Esophagus (tissue), 2 donors: ENCODE measurements around the gene TCP10L. TPM values are rescaled to one million over a fixed set of nuclear protein-coding genes. Genes with fewer than 3 reads are reported as not detected.

Experiments
- H3K27ac ChIP-seq, 2 donors: one replicate each; pipeline ENCODE4 v1.5.1; 2013; ENCODE audit warnings: low read depth in 2 of 2, mild to moderate bottlenecking in 2 of 2, inconsistent platforms in 1 of 2, low read length in 1 of 2, moderate library complexity in 1 of 2
- H3K27me3 ChIP-seq, 2 donors: one replicate each; pipeline ENCODE4 v1.6.1; 2013; ENCODE audit warnings: low read length in 2 of 2, control low read depth in 1 of 2, mild to moderate bottlenecking in 1 of 2; ENCODE audit not compliant: insufficient read depth in 2 of 2, control insufficient read depth in 1 of 2
- H3K36me3 ChIP-seq, 2 donors: one replicate each; pipeline ENCODE4 v1.6.1; 2013; ENCODE audit warnings: low read length in 1 of 2; ENCODE audit not compliant: control insufficient read depth in 2 of 2, insufficient read depth in 2 of 2
- H3K4me1 ChIP-seq, 2 donors: one replicate each; pipeline ENCODE4 v1.6.1; 2013; ENCODE audit warnings: low read length in 1 of 2; ENCODE audit not compliant: control insufficient read depth in 2 of 2, insufficient read depth in 2 of 2
- H3K4me3 ChIP-seq, 2 donors: one replicate each; pipeline ENCODE4 v1.5.1; 2013; ENCODE audit warnings: low read length in 2 of 2, mild to moderate bottlenecking in 2 of 2, low read depth in 1 of 2, moderate library complexity in 1 of 2
- H3K9me3 ChIP-seq, 2 donors: one replicate each; pipeline ENCODE4 v1.6.1; 2013; ENCODE audit warnings: mild to moderate bottlenecking in 2 of 2, low read depth in 1 of 2, low read length in 1 of 2, moderate library complexity in 1 of 2; ENCODE audit not compliant: control insufficient read depth in 2 of 2, insufficient read depth in 1 of 2
- WGBS, 2 donors: extraction: QIAGEN DNeasy Blood & Tissue Kit; methylation state at CpG; one replicate each; pipeline ENCODE4 v1.1.7; 2013; 5-methylcytosine and 5-hydroxymethylcytosine counted together
- polyA plus RNA-seq, 2 donors: library from polyadenylated mRNA; stranded (reverse); fragments of 200-250 nt; gene quantifications; one replicate each; pipeline ENCODE4 v1.2.3, GENCODE V29; 2013
- donor health status: healthy with polysubstance abuse.
- donor health status: Bipolar disorder and iron deficiency.

The TCP10L gene
- polyA plus RNA-seq, 2 donors, result 0.15 to 0.67 TPM

- 50 to 61% methylated on average over 10 of the region's 10 CpGs for WGBS, 2 donors
- Histone ChIP-seq H3K4me1 (no peaks in the 10 kb centered on the region), H3K27ac (no peak overlapping the region), H3K4me3 (no peak overlapping the region), H3K36me3 (no peaks in the 10 kb centered on the region), H3K9me3 (no peaks in the 10 kb centered on the region), H3K27me3 (no peaks in the 10 kb centered on the region)
These were observed 7.7 kb upstream of the TCP10L start for GRCh38 chr21:32592929-32593502.

DNA sequence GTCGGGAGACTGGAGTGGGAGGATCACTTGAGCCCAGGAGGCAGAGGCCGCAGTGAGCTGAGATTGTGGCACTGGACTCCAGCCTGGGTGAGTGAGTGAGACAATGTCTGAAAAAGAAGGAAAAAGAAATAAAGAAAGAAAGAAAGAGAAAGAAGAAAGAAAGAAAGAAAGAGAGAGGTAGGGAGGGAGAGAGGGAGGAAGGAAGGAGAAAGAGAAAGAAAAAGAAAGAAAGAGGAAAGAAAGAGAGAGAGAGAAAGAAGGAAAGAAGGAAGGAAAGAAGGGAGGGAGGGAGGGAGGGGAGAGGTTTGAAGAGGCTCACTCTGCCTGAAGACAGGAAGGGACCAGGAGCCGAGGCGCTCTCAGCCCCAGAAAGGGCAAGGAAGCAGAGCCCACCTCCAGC lies 4.8 kb upstream of the TCP10L start:
- 85 to 90% methylated on average over 4 of the region's 4 CpGs for WGBS, 2 donors
- no peaks in the 10 kb centered on the region for H3K36me3 ChIP-seq
- H3K4me1 ChIP-seq, result no peaks in the 10 kb centered on the region
- H3K4me3 ChIP-seq, result no peak overlapping the region
- H3K27me3 ChIP-seq, result no peaks in the 10 kb centered on the region
- no peak overlapping the region for H3K27ac ChIP-seq
- H3K9me3 ChIP-seq, result no peaks in the 10 kb centered on the region

GRCh38 chr21:32587651-32588050 lies 2.3 kb upstream of the TCP10L start:
- H3K27ac ChIP-seq, result no peak overlapping the region
- H3K4me1 ChIP-seq, result no peaks in the 10 kb centered on the region
- WGBS, 2 donors, result 92 to 95% methylated on average over 5 of the region's 5 CpGs
- H3K9me3 ChIP-seq, result no peaks in the 10 kb centered on the region
- H3K36me3 ChIP-seq, result no peaks in the 10 kb centered on the region
- no peak overlapping the region for H3K4me3 ChIP-seq
- no peaks in the 10 kb centered on the region for H3K27me3 ChIP-seq

DNA sequence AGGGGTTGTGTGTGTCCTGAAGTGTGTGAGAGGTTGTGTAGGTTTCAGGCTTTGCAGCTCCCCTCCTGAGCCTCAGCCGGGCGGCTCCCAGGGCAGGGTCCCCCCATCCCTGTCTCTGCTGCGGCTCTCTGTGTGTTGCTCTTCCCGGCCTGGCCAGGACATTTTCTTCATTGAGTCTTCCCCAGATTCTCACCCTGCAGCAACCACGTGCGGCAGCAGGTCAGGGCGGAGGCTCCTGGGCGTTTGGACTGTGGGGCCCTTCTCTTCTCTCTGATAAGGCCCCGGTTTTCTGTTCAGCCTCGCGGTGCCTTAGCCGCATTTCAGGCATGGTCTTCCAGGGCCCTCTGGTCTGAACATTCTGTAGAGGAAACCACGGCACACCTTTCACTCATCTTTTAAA lies 1.8 kb upstream of the TCP10L start:
- no peaks in the 10 kb centered on the region for H3K4me1 ChIP-seq
- H3K4me3 ChIP-seq, result no peak overlapping the region
- 74 to 78% methylated on average over 13 of the region's 13 CpGs for WGBS, 2 donors
- no peaks in the 10 kb centered on the region for H3K27me3 ChIP-seq
- no peaks in the 10 kb centered on the region for H3K36me3 ChIP-seq
- H3K9me3 ChIP-seq, result no peaks in the 10 kb centered on the region
- H3K27ac ChIP-seq, result no peak overlapping the region

GRCh38 chr21:32585970-32586369 lies 647 bp upstream of the TCP10L start:
- no peak overlapping the region for H3K27ac ChIP-seq
- no peaks in the 10 kb centered on the region for H3K9me3 ChIP-seq
- 80 to 89% methylated on average over 9 of the region's 9 CpGs for WGBS, 2 donors
- no peaks in the 10 kb centered on the region for H3K36me3 ChIP-seq
- no peak overlapping the region for H3K4me3 ChIP-seq
- H3K27me3 ChIP-seq, result no peaks in the 10 kb centered on the region
- H3K4me1 ChIP-seq, result no peaks in the 10 kb centered on the region

GRCh38 chr21:32584472-32584871 lies 851 bp downstream of the TCP10L start:
- WGBS, 2 donors, result 86 to 88% methylated on average over 8 of the region's 8 CpGs

DNA sequence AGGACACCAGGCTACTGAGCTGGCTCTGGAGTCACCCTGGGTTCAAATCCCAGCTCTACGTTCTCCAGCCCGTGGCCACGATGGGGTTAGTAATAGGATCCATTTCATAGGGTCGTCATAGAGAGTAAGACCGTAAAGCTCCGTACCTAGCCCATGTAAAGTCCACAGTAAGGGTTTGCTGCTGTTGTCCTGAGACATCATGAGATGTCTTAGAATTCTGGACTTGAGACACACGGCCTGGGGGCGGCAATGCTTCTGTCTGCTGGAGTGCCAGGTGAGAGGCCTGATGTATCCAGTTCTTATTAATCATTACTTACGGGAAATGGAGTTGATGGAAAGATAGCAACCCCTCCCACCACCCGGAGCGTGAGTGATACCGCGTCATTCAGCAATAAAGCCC lies 3.6 kb downstream of the TCP10L start:
- H3K36me3 ChIP-seq, result no peaks in the 10 kb centered on the region
- no peaks in the 10 kb centered on the region for H3K9me3 ChIP-seq
- WGBS, 2 donors, result 92% methylated on average over 13 of the region's 13 CpGs

More at GRCh38 chr21:32584472-32584871, 851 bp downstream of the TCP10L start:
- H3K4me3 ChIP-seq, result no peak overlapping the region
- H3K4me1 ChIP-seq, result no peaks in the 10 kb centered on the region
- no peaks in the 10 kb centered on the region for H3K9me3 ChIP-seq
- H3K27me3 ChIP-seq, result no peaks in the 10 kb centered on the region
- H3K36me3 ChIP-seq, result no peaks in the 10 kb centered on the region
- H3K27ac ChIP-seq, result no peak overlapping the region

DNA sequence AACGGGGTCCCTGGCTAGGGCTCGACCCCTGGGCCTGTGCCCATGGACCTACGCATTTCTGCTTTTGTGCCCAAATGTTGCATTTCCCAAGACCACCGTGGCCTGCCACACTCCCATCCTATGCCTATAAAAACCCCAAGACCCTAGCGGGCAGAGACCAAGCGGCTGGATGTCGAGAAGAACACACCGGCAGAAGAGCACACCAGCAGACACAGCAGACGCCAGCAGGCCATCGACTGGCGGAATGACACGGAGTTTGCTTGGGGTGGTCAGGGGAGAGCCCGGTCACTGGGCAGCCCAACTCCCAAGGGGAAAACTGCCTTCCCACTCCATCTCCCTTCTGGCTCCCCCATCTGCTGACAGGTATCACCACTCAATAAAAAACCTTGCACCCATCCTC lies 4.4 kb downstream of the TCP10L start:
- WGBS, 2 donors, result 91 to 96% methylated on average over 13 of the region's 13 CpGs

More for the DNA sequence above, 3.6 kb downstream of the TCP10L start:
- Histone ChIP-seq H3K27ac (no peak overlapping the region), H3K4me1 (no peaks in the 10 kb centered on the region), H3K4me3 (no peak overlapping the region), H3K27me3 (no peaks in the 10 kb centered on the region)

DNA sequence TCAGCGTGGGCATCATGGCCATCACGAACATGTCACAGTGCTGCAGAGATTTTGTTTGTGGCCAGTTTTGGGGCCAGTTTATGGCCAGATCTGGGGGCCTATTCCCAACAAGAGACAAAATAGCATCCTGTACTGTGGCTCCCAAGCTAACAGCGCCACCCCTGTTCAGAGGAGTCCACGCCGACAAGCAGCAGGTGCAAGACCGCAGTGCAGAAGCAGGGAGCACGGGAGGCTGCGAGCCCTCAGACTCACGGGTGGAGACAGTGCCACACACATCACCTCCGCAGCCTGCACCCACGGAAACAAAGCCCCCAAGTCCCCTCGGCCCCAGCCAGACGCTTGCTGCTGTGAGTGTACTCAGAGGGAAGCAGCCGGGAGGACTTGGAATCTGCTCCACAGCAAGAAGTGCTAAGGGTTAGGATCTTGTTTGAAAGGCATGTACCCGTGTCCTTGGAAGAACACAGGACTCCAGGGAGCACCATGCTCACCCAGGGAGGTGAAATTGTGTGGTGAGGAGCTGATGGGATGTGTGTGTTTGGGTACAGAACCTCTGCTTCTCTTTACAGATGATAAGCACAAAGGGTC lies 7.1 kb downstream of the TCP10L start:
- Histone ChIP-seq H3K36me3 (no peaks in the 10 kb centered on the region), H3K4me3 (no peak overlapping the region), H3K4me1 (no peaks in the 10 kb centered on the region), H3K27me3 (no peaks in the 10 kb centered on the region), H3K9me3 (no peaks in the 10 kb centered on the region), H3K27ac (no peak overlapping the region)
- 59 to 61% methylated on average over 15 of the region's 15 CpGs for WGBS, 2 donors

More for the DNA sequence above, 4.4 kb downstream of the TCP10L start:
- H3K4me3 ChIP-seq, result no peak overlapping the region
- H3K4me1 ChIP-seq, result no peaks in the 10 kb centered on the region
- H3K27me3 ChIP-seq, result no peaks in the 10 kb centered on the region
- no peaks in the 10 kb centered on the region for H3K9me3 ChIP-seq
- H3K36me3 ChIP-seq, result no peaks in the 10 kb centered on the region
- no peak overlapping the region for H3K27ac ChIP-seq

GRCh38 chr21:32576011-32576410 lies 9.3 kb downstream of the TCP10L start:
- peaks cover 0 to 5% of the 10 kb centered on the region in 2 donors for H3K4me1 ChIP-seq
- 92 to 93% methylated on average over 11 of the region's 11 CpGs for WGBS, 2 donors
- H3K27me3 ChIP-seq, result no peaks in the 10 kb centered on the region
- H3K9me3 ChIP-seq, result no peaks in the 10 kb centered on the region
- no peak overlapping the region for H3K4me3 ChIP-seq
- no peaks in the 10 kb centered on the region for H3K36me3 ChIP-seq
- no peak overlapping the region for H3K27ac ChIP-seq
